ENCODE data around the gene SYCN.

DNA sequence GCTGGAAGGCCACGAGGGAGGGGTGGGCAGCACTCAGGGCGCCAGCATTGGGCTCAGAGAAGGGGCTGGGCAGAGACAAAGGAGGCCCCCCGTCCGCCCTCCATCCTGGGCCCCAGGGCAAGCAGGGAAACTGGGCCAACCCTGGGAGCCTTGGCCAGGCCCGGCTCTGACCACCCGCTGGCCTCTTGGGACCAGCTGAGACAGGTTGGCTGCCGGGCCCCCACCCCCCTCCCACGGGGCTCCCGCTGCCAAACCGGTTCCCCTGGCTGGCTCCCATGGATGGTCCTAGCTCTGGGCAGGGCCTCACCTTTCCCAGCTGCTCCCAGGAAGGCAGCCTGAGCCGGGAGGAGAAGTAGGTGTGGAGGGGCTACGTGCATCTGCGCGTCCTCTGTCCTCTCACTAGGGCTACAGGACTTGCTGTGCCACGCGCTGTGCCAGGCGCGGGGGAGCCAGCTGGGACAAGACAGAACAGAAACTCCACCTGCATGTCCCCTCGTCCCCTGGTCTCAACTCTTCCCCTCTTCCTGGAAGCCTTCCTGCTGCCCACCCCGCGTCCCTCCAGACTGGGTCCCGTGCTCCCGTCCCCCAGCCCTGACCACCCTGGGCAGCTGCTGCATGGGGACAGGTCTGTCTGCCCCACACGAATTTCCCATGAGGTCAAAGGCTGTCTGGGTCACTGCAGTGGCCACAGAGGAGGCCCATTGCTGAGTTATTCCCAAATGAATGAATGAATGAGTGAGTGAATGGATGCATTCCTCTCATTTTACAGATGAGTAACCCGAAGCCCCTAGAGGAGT is 36.4 kb downstream of the SYCN start:
- TF ChIP-seq EZH2 (IDR thresholded peaks at IDR 0.05) = no peak
- no peak for TF ChIP-seq POLR2A (IDR thresholded peaks at IDR 0.05; ENCODE audit: borderline replicate concordance, extremely low read depth, insufficient read depth, insufficient read length)
- TF ChIP-seq, protein P1, sequence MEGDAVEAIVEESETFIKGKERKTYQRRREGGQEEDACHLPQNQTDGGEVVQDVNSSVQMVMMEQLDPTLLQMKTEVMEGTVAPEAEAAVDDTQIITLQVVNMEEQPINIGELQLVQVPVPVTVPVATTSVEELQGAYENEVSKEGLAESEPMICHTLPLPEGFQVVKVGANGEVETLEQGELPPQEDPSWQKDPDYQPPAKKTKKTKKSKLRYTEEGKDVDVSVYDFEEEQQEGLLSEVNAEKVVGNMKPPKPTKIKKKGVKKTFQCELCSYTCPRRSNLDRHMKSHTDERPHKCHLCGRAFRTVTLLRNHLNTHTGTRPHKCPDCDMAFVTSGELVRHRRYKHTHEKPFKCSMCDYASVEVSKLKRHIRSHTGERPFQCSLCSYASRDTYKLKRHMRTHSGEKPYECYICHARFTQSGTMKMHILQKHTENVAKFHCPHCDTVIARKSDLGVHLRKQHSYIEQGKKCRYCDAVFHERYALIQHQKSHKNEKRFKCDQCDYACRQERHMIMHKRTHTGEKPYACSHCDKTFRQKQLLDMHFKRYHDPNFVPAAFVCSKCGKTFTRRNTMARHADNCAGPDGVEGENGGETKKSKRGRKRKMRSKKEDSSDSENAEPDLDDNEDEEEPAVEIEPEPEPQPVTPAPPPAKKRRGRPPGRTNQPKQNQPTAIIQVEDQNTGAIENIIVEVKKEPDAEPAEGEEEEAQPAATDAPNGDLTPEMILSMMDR (IDR thresholded peaks at IDR 0.05 in 2 of 3, conservative IDR thresholded peaks at IDR 0.05 in 1 of 3; ENCODE audit: borderline replicate concordance in 1 of 3, insufficient read depth in 1 of 3, low read depth in 2 of 3, low read length in 2 of 3) = no peak
- no peak for TF ChIP-seq ZNF274 (IDR thresholded peaks at IDR 0.05; ENCODE audit: low read depth, low read length)
- no peak for TF ChIP-seq RAD21 (IDR thresholded peaks at IDR 0.05; ENCODE audit: low read depth)
- no peak for TF ChIP-seq SIN3A (IDR thresholded peaks at IDR 0.05; ENCODE audit: low read depth)
- no peak for TF ChIP-seq CEBPB (IDR thresholded peaks at IDR 0.05; ENCODE audit: low read depth)
- no peak for TF ChIP-seq SP1 (IDR thresholded peaks at IDR 0.05; ENCODE audit: low read depth)
- TF ChIP-seq, protein P2, sequence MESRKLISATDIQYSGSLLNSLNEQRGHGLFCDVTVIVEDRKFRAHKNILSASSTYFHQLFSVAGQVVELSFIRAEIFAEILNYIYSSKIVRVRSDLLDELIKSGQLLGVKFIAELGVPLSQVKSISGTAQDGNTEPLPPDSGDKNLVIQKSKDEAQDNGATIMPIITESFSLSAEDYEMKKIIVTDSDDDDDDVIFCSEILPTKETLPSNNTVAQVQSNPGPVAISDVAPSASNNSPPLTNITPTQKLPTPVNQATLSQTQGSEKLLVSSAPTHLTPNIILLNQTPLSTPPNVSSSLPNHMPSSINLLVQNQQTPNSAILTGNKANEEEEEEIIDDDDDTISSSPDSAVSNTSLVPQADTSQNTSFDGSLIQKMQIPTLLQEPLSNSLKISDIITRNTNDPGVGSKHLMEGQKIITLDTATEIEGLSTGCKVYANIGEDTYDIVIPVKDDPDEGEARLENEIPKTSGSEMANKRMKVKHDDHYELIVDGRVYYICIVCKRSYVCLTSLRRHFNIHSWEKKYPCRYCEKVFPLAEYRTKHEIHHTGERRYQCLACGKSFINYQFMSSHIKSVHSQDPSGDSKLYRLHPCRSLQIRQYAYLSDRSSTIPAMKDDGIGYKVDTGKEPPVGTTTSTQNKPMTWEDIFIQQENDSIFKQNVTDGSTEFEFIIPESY (IDR thresholded peaks at IDR 0.05; ENCODE audit: extremely low read depth, insufficient replicate concordance, low read length) = no peak
- no peak for TF ChIP-seq ATF3 (IDR thresholded peaks at IDR 0.05)
- TF ChIP-seq POLR2AphosphoS5 (IDR thresholded peaks at IDR 0.05; ENCODE audit: low read depth, low read length) = no peak
- TF ChIP-seq REST (IDR thresholded peaks at IDR 0.05; ENCODE audit: low read depth) = no peak
- no peak for TF ChIP-seq EGR1 (IDR thresholded peaks at IDR 0.05; ENCODE audit: low read depth)
- no peak for TF ChIP-seq EZH2phosphoT487 (IDR thresholded peaks at IDR 0.05; ENCODE audit: borderline replicate concordance)

Measured in HCT116 (cell line).